22Rv1 (cell line): ENCODE measurements around the gene CFAP45.

Source experiments
- H3K27ac ChIP-seq: fragments of 450-650 bp; 2 replicates; pipeline ENCODE4 v1.5.1; 2017
- ZFX ChIP-seq: fragments of 450-650 bp; IDR thresholded peaks from 2 replicates; pipeline ENCODE4 v1.6.1; 2017; ENCODE audit warnings: antibody characterized with exemption, borderline replicate concordance
- TF ChIP-seq, protein P1 (sequence below): fragments of 450-650 bp; IDR thresholded peaks from 2 replicates; pipeline ENCODE4 v1.5.1; 2017; ENCODE audit warnings: mild to moderate bottlenecking

The CFAP45 gene

DNA sequence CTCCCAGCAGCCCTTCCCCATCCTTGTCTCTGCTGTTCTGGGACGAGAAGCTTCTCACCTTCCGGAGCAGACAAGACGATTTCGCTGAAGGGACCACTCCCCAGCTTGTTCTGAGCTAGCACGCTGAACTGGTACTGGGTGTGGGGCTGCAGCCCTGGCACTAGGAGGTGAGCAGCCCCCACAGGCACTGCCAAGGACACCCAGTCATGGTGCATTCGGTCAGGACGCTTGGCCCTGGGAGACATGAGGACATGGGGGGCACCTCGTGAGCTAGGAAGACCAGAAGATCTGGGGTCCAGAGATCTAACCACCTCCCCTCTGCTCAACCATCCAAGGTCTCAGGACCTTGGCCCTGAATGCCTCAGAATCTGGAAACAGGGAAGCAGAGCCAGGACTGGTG is 30.7 kb upstream of the CFAP45 start:
- TF ChIP-seq, protein P1, sequence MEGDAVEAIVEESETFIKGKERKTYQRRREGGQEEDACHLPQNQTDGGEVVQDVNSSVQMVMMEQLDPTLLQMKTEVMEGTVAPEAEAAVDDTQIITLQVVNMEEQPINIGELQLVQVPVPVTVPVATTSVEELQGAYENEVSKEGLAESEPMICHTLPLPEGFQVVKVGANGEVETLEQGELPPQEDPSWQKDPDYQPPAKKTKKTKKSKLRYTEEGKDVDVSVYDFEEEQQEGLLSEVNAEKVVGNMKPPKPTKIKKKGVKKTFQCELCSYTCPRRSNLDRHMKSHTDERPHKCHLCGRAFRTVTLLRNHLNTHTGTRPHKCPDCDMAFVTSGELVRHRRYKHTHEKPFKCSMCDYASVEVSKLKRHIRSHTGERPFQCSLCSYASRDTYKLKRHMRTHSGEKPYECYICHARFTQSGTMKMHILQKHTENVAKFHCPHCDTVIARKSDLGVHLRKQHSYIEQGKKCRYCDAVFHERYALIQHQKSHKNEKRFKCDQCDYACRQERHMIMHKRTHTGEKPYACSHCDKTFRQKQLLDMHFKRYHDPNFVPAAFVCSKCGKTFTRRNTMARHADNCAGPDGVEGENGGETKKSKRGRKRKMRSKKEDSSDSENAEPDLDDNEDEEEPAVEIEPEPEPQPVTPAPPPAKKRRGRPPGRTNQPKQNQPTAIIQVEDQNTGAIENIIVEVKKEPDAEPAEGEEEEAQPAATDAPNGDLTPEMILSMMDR = no peak
- no peak for TF ChIP-seq ZFX
- no peak overlapping the region for H3K27ac ChIP-seq

DNA sequence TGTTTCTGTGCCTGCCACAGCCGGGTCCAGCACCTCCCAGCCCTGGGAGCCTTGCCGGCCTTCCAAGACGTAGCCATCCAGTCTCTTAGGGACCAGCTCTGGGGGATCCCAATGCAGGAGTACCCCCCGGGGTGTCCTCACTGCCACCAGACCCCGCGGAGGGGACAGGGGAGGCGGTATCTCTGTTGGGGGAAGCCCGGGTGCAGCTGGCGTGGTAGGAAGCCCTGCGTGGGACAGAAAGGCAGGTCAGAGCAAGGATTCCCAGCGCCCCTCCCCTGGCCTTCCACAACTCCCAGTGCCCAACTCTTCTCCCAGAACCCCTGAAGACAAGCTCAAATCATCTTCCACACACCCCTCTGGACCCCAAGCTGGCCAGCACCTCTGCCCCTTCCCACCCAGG is 30.3 kb upstream of the CFAP45 start:
- TF ChIP-seq, protein P1 = no peak
- no peak for TF ChIP-seq ZFX
- no peak overlapping the region for H3K27ac ChIP-seq

DNA sequence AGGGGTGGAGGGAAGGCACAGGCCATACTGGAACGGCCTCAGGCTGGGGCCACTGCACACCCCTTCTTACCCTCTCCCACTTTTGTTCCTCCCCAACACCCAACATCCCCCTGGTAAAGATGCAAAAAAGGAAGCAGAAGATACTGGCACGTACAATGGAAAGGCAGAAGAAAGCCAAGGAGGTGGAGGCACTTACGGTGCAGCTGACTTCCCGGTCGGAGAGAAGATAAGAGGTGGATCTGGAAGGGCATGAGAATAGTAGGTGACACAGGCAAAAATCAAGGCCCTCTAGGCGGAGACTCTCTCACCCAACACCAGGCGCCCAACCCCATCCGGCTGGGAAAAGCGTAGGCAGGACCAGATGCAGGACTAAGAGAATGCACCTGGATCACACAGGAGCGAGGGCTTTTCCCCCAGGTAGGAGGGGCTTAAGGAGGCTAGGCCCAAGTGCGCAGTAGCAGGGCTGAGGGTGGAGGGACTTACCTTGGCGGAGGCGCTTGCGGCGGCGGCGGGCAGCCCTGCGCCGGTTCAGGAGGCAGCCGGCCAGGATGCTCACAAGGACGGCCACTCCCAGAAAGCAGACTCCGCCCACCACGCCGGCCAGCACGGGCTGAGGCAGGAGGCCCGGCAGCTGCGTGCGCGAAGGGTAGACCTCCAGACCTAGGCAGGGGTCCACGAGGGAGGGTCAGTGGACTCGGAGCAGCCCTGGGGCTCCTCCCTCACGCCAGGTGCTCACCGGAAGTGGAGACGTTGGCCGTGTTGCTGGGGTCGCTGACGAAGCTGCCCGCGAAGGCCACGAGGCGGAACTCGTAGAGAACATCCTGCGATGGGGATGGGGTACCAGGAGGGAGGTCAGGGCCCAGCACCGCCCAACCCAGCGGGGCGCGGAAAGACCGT is 29.4 kb upstream of the CFAP45 start:
- TF ChIP-seq, protein P1 = no peak
- no peak for TF ChIP-seq ZFX
- no peak overlapping the region for H3K27ac ChIP-seq

DNA sequence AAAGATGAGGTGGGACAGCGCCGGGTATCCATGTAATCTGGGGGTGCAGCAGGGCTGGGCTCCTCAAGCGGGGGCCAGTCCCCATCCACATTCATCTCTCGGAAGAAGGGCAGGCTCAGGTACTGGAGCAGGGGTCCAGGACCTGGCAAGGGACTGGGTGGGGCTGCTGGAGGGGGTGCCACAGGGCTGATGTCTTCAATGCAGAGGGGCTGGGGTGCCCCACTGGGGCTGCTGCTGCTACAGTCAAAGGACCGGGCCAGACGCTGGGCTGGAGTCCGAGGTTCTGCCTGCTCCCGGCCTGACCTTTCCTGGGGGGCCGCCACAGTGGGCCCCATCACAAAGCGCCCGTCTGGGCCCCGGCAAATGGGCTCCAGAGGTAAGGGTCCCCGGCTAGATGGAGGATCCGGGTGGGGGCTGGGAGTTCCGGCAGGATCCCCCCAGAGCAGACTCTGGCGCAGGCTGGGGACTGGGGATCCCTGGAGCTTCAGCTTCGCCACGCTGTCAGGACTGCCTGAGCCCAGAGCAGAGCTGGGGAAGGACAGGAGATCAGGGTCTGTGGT is 28.6 kb upstream of the CFAP45 start:
- H3K27ac ChIP-seq = no peak overlapping the region
- TF ChIP-seq, protein P1 = no peak
- no peak for TF ChIP-seq ZFX

DNA sequence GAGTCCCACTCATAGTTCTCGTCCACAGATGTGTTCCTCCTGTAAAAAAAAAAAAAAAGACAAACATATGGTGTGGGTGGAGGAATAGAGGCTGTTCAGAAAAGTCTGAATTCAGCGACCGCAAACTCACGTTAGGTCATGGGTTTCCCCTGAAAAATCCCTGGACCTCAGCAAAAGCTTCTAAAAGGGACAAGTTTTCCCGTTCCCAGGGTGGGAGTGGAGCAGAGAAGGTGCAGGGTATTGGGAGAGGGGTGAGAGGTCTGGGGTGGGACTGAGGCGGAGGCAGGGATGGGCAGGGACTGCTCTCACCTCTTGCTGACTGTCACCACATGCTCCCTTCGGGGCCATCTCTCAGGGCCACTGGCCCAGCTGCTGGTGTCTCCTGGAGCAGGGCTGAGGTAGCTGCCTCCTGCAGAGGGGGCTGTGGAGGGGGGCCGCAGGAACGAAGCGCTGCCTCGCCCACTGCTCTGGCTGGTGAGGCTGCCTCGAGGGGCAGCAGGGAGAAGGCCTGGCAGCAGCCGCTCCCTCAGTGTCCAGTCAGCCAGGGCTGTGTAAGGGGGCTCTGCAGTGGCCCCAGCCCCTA is 28.0 kb upstream of the CFAP45 start:
- no peak for TF ChIP-seq ZFX
- TF ChIP-seq, protein P1 = no peak
- no peak overlapping the region for H3K27ac ChIP-seq

DNA sequence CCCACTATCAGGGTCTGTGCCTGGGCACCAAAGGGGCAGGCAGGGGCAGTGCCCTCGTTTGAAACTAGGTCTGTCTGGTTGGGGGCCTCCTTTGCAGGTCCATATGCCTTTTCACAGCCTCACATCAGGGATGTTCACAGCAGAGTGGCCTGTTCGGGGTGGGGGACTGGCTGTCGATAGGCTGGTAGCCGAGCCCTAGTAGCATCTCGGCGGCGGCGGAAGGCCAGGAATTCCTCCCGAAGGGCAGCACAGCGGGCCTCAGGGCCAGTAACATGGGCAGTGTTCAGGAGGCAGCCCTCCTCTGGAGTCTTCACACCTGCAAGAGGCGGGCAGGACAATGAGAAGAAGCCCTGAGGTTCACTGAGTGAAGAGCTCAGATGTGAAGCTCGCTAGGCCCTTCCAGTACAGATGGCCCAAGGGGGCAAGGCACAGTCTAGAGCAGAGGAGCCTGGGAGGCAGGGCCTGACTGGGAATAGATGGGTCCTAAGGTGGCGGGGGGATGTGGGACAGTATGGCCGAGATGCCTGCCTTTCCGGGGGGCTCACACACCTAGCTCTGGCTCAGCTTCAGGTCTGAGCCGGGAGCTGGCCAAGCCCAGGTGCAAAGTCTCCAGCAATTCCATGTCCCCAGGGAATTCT is 27.4 kb upstream of the CFAP45 start:
- H3K27ac ChIP-seq = peak overlapping the region; percentile 95; the same call in 1 of the 2 replicates
- TF ChIP-seq ZFX = no peak
- TF ChIP-seq, protein P1 = no peak
